Pancreas (tissue), 10 donors: ENCODE results near the gene PCYOX1L. TPM values are rescaled to one million over a fixed set of nuclear protein-coding genes. Genes with fewer than 3 reads are reported as not detected.

Source experiments
- ATAC-seq, 4 donors: fragments of 200-7000 bp; cut with Tn5 transposase; one replicate each; pipeline versions ENCODE4 v1.8.0 to v1.9.1; 2020; ENCODE audit warnings: mild to moderate bottlenecking in 4 of 4, moderate library complexity in 4 of 4
- DNase-seq, 6 donors: peaks; one replicate each; pipeline ENCODE4 v3.0.0-alpha.2; 2020
- FAIRE-seq: peaks from 2 replicates; lab custom pipeline; 2012; peaks lifted over from hg19 to GRCh38; lab: Jason Lieb, UNC
- H3K27ac ChIP-seq, 4 donors: fragments of 200-600 bp; sonication (generic); 1 replicate in 3 of 4; 2 replicates in 1 of 4; pipeline versions ENCODE4 v1.5.0 to v1.8.0; 2020
- H3K27me3 ChIP-seq, 4 donors: fragments of 200-600 bp; one replicate each; pipeline ENCODE4 v1.8.0; 2021
- H3K36me3 ChIP-seq, 3 donors: fragments of 200-600 bp; sonication (generic) in 1 of 3; one replicate each; pipeline versions ENCODE4 v1.5.0 to v1.8.0; 2020 to 2021
- H3K4me1 ChIP-seq, 3 donors: fragments of 200-600 bp; one replicate each; pipeline ENCODE4 v1.8.0; 2021
- H3K4me3 ChIP-seq, 4 donors: fragments of 200-600 bp; sonication (generic) in 2 of 4; one replicate each; pipeline versions ENCODE4 v1.5.0 to v1.8.0; 2020 to 2021
- H3K9me3 ChIP-seq, 4 donors: fragments of 200-600 bp; one replicate each; pipeline ENCODE4 v1.8.0; 2021
- WGBS, 2 donors: extraction: QIAGEN DNeasy Blood & Tissue Kit; methylation state at CpG; one replicate each; pipeline ENCODE4 v1.1.7; 2013; 5-methylcytosine and 5-hydroxymethylcytosine counted together
- intact Hi-C, 3 donors: fragments of 100-400 bp; cut with DNase I; formaldehyde crosslinking; loops; one replicate each; pipeline versions ENCODE4 v1.11.1 to v1.14.2; 2022
- polyA plus RNA-seq, 2 donors: library from polyadenylated mRNA; stranded (reverse); fragments of 200-250 nt; gene quantifications; one replicate each; pipeline ENCODE4 v1.2.3, GENCODE V29; 2013
- total RNA-seq, 6 donors: library from RNA; stranded (reverse); fragmentation: NEBNext Ultra II Directional in 4 of 6; extraction: Animal tissue kit (Norgen Biotek cat#: 25700) in 4 of 6; gene quantifications; one replicate each; pipeline versions ENCODE4 v1.2.1 to v1.2.4, GENCODE V29; 2021 to 2023
- TF ChIP-seq, protein P1 (sequence below), 4 donors: fragments of 200-600 bp; sonication (generic) in 3 of 4; IDR thresholded peaks; one replicate each; pipeline versions ENCODE4 v1.5.0 to v1.8.0; 2021; ENCODE audit warnings: antibody characterized with exemption in 4 of 4
- donor health status: healthy with polysubstance abuse.
- donor health status: DM: no; HTN: no; CAD: no; lungs with moderate emphysema.
- donor health status: DM: no; HTN: no; CAD: no.
- donor health status: control.
- donor health status: control.
- donor health status: Bipolar disorder and iron deficiency.
- donor health status: DM: yes; HTN: yes; CAD: no.
- donor health status: DM: no; HTN: no; CAD: no.
- donor health status: DM: no; HTN: no; CAD: no.
- donor health status: DM: yes; HTN: yes; CAD: no.

The PCYOX1L gene
- total and polyA plus RNA-seq, 8 donors, result 2.1 to 11.5 (median 3.8) TPM

- WGBS, 2 donors, result 49 to 55% methylated on average over 6 of the region's 6 CpGs
- H3K27ac ChIP-seq, result no peak overlapping the region
- TF ChIP-seq, protein P1, sequence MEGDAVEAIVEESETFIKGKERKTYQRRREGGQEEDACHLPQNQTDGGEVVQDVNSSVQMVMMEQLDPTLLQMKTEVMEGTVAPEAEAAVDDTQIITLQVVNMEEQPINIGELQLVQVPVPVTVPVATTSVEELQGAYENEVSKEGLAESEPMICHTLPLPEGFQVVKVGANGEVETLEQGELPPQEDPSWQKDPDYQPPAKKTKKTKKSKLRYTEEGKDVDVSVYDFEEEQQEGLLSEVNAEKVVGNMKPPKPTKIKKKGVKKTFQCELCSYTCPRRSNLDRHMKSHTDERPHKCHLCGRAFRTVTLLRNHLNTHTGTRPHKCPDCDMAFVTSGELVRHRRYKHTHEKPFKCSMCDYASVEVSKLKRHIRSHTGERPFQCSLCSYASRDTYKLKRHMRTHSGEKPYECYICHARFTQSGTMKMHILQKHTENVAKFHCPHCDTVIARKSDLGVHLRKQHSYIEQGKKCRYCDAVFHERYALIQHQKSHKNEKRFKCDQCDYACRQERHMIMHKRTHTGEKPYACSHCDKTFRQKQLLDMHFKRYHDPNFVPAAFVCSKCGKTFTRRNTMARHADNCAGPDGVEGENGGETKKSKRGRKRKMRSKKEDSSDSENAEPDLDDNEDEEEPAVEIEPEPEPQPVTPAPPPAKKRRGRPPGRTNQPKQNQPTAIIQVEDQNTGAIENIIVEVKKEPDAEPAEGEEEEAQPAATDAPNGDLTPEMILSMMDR (IDR thresholded peaks at IDR 0.05), result no peak
- DNase-seq (no peak), FAIRE-seq (no peak), ATAC-seq (no peak)
- intact Hi-C loops, result loop anchor here in 1 of 3 donors (10.0 kb wide), 1 partner anchor 122 kb away; no protein-coding TSS in a partner anchor
- no peak overlapping the region for H3K4me3 ChIP-seq
- no peaks in the 10 kb centered on the region for H3K36me3 ChIP-seq
- no peaks in the 10 kb centered on the region for H3K4me1 ChIP-seq
- no peaks in the 10 kb centered on the region for H3K27me3 ChIP-seq
- no peaks in the 10 kb centered on the region for H3K9me3 ChIP-seq
Measured at GRCh38 chr5:149313151-149313841, 44.5 kb upstream of the PCYOX1L start.

DNA sequence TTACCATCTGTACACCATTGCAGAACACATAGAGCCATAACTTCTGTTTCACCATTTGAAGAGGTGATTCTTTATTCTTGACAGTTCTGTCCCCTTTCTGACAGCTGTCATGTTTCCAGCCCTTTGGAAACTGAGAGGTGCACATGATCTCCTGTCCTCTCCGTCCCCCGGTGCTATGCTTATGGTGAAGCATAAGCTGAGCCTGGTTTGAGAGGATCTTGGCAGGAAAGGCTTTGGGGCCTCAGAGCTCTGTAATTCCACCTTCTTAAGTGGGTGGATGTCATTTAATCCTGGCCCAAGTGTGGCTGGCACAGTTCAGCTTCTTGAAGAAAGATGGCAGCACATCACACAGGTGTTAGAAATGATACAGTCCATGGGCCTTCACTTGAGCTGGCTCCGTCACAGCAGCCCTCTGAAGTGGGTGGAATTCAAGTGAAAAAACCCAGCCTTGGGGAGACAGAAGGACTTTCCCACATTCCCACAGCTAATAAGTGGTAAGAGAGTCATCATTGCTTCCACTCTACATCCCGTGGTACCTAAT, 43.2 kb upstream of the PCYOX1L start:
- Histone ChIP-seq H3K27me3 (no peaks in the 10 kb centered on the region), H3K9me3 (no peaks in the 10 kb centered on the region), H3K27ac (no peak overlapping the region), H3K36me3 (no peaks in the 10 kb centered on the region), H3K4me1 (no peaks in the 10 kb centered on the region), H3K4me3 (no peak overlapping the region)
- FAIRE-seq, result no peak
- ATAC-seq, result no peak
- TF ChIP-seq, protein P1 (IDR thresholded peaks at IDR 0.05), result no peak
- 92 to 100% methylated on average over 4 of the region's 4 CpGs for WGBS, 2 donors
- intact Hi-C loops, result loop anchor here in 1 of 3 donors (5.0 to 10.0 kb wide), 2 partner anchors 53 to 120 kb away; no protein-coding TSS in a partner anchor
- DNase-seq, result no peak

- ATAC-seq, result no peak
- intact Hi-C loops, result loop anchor here in 1 of 3 donors (5.0 to 10.0 kb wide), 2 partner anchors 52 to 119 kb away; no protein-coding TSS in a partner anchor
- 74 to 88% methylated on average over 6 of the region's 6 CpGs for WGBS, 2 donors
- H3K9me3 ChIP-seq, result no peaks in the 10 kb centered on the region
- FAIRE-seq, result no peak
- H3K4me1 ChIP-seq, result peaks cover 6% of the 10 kb centered on the region in 3 donors
- TF ChIP-seq, protein P1 (IDR thresholded peaks at IDR 0.05), result no peak
- H3K27me3 ChIP-seq, result no peaks in the 10 kb centered on the region
- no peak overlapping the region for H3K27ac ChIP-seq
- no peak overlapping the region for H3K4me3 ChIP-seq
- no peaks in the 10 kb centered on the region for H3K36me3 ChIP-seq
- DNase-seq, result no peak
Measured at GRCh38 chr5:149315753-149316152, 42.1 kb upstream of the PCYOX1L start.

DNA sequence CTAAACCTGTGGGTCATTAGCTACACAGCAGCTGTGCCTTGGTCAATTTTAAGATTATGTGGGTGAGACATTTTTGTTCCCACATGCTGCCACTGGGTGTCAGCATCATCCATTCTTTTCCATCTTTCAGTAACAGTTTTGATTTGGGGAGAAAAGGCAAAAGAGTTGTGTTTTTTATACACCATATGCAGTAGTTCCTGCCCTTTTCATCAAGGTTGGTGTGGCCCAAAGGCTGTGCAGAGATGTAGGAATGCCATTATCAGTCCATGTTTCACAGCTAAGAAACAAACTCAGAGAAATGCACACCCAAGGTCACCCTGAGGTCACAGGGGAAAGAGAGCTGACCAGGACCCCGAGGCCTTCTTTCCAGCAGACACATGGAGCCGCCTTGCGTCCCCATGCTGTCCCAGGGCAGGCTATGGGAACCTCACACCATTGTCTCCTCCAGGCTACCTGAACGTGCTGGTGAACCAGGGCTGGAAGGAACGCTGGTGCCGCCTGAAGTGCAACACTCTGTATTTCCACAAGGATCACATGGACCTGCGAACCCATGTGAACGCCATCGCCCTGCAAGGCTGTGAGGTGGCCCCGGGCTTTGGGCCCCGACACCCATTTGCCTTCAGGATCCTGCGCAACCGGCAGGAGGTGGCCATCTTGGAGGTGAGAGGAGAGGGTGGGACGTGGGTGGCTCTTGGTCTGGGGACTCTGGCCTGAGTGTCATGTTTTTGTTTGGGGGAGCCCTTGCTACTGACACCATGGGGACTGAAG, 40.4 kb upstream of the PCYOX1L start:
- TF ChIP-seq, protein P1 (IDR thresholded peaks at IDR 0.05), result peak; percentile 14 to 48 (median 42)
- 70 to 75% methylated on average over 14 of the region's 14 CpGs for WGBS, 2 donors
- intact Hi-C loops, result loop anchor here in 1 of 3 donors (5.0 to 10.0 kb wide), 2 partner anchors 50 to 117 kb away; no protein-coding TSS in a partner anchor
- FAIRE-seq (peak; percentile 67), ATAC-seq (peak in 3 of 4 donors; percentile 50 to 61 (median 58)), DNase-seq (peak in 1 of 6 donors; percentile 28)
- Histone ChIP-seq H3K36me3 (no peaks in the 10 kb centered on the region), H3K4me3 (no peak overlapping the region), H3K9me3 (no peaks in the 10 kb centered on the region), H3K27me3 (no peaks in the 10 kb centered on the region), H3K27ac (no peak overlapping the region), H3K4me1 (peaks cover 7 to 10% (median 9%) of the 10 kb centered on the region in 3 donors)
